ENCODE measurements around the gene C16orf74.
A peak's percentile ranks its signal among the peaks of the same experiment; 100 is the strongest.

C16orf74 gene

DNA sequence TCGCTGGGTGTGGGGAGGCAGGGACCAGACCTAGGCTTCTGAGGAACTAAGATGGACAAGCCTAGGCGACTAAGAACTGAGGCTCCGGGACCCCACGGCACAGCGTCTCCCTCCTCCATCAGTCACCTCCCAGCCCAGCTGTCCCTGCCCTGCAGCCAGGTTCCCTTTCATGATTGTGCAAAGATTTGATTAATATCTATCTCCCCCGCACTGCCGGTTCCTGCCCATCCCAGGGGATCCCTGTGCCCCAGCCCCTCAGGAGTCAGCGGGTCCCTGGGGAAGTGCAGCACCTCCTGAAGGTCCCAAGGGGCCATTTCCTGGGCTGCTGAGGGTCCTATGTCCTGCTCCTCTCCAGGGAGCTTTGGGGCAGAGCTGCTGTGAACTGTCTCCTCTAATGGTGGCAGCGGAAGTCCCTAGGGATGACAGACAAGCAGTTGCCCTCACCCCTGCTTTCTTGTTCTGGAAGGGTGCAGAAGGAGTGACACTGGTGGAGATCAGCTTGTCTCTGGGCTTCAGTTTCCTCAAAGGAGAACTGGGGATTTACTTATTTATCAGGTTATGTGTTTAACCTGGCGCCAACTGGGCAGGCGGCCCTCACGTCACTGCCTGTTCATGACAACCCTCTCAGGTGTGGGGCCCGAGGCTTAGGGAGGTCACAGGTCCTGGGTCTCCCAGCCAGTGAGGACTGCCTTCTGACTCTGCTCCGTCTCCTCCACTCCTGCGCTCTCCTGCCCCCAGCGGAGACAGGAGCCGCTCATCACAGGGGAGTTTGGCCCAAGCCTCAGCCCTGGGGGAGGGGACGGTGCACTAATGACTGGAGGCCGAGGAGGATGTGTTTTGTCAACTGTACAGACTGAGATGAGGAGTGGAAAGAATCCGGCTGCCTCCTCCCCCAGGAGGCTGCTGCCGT, 1.9 kb upstream of the C16orf74 start:
- no peak for DNase-seq
- no peak overlapping the region for H3K4me3 ChIP-seq (ENCODE audit: insufficient read depth, low read depth, low read length, poor library complexity, severe bottlenecking)
- no peak overlapping the region for H3K27ac ChIP-seq (ENCODE audit: insufficient read depth, low read length, poor library complexity, severe bottlenecking)
- H3K4me1 ChIP-seq (ENCODE audit: control insufficient read depth, insufficient read depth, low read length, poor library complexity, severe bottlenecking): peaks cover 13% of the 10 kb centered on the region
- H3K9me3 ChIP-seq (ENCODE audit: control insufficient read depth, low read length): no peaks in the 10 kb centered on the region
- no peaks in the 10 kb centered on the region for H3K36me3 ChIP-seq (ENCODE audit: control insufficient read depth, insufficient read depth, low read length)
- peaks cover 20% of the 10 kb centered on the region for H3K27me3 ChIP-seq (replicated peaks; ENCODE audit: control insufficient read depth, insufficient read depth, low read length, poor library complexity, severe bottlenecking)

DNA sequence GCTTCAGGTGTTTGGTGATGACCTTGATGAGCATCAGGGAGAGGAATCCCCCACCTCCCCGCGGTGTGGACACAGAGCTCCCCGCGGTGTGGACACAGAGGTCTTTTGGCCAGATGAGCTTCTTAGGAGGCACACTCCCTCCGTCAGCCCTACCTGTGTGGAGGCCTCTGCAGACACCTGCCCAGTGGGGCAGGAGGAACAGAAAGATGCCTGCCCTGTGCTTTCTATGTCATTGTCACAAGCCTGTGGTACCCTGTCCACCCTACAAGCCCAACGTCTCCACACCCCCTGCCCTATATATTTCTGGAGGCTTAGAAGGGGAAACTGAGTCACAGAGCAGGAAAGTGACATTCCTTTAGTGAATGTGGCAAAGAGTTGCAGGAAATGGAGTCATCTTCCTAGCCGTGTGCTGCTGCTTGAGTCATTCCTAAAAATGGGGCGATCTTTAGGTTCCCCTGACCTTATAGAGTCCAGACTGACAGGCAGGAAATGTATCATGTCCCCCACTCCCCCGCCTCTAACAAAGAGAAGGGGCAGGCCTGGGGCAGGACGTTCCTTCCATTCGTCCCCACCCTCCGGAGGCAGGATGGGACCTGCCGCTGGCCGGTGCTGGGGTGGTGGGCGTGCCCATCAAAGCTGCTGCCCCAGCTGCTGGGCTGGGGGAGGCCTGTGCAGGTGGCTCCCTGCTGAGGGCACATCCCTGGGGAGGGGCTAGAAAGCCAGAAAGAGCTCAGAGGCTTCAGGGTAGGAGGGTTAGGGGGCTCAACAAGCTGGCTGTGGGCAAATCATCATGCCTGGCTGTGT, 1.0 kb upstream of the C16orf74 start:
- no peaks in the 10 kb centered on the region for H3K9me3 ChIP-seq (ENCODE audit: control insufficient read depth, low read length)
- no peak overlapping the region for H3K27ac ChIP-seq (ENCODE audit: insufficient read depth, low read length, poor library complexity, severe bottlenecking)
- no peak for DNase-seq
- peaks cover 20% of the 10 kb centered on the region for H3K27me3 ChIP-seq (replicated peaks; ENCODE audit: control insufficient read depth, insufficient read depth, low read length, poor library complexity, severe bottlenecking)
- H3K4me3 ChIP-seq (ENCODE audit: insufficient read depth, low read depth, low read length, poor library complexity, severe bottlenecking): no peak overlapping the region
- H3K36me3 ChIP-seq (ENCODE audit: control insufficient read depth, insufficient read depth, low read length): no peaks in the 10 kb centered on the region
- H3K4me1 ChIP-seq (ENCODE audit: control insufficient read depth, insufficient read depth, low read length, poor library complexity, severe bottlenecking): peaks cover 13% of the 10 kb centered on the region

DNA sequence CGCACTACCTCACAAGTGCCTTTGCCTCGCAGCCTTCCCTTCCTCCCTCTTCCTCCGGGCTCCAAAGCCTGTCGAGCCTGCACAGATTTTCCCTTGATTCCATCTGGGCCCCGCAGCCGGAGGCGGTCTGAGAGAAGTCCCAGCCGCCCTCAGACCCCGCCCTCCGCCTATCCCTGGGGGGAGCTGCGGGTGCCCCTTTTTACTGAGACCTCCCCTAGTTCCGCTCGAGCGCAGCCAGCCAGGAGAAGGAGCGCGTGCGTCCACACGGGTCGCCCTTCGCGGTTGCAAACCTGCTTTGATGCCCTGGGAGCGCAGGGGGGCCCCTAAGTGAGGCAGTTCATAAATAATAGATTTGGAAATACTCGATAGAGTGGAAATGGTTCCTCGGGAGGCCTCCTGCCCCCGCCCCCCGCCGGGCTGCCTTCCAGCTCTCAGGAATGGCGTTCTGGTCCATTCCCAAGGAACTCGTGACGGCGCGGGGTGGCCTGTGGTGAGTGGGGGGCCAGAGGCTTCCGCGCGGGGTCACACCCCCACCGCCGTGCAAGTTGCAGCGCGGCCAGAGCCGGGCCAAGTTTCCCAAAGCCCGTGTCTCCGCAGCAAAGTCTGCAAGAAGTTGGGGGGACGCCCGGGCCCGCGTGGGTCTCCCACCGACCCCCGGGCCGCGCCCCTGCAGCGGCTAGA, 610 bp downstream of the C16orf74 start:
- Histone ChIP-seq H3K4me1 (ENCODE audit: control insufficient read depth, insufficient read depth, low read length, poor library complexity, severe bottlenecking) (peaks cover 13% of the 10 kb centered on the region), H3K27me3 (replicated peaks; ENCODE audit: control insufficient read depth, insufficient read depth, low read length, poor library complexity, severe bottlenecking) (peaks cover 20% of the 10 kb centered on the region), H3K4me3 (ENCODE audit: insufficient read depth, low read depth, low read length, poor library complexity, severe bottlenecking) (peak overlapping the region; percentile 54), H3K9me3 (ENCODE audit: control insufficient read depth, low read length) (no peaks in the 10 kb centered on the region), H3K27ac (ENCODE audit: insufficient read depth, low read length, poor library complexity, severe bottlenecking) (no peak overlapping the region), H3K36me3 (ENCODE audit: control insufficient read depth, insufficient read depth, low read length) (no peaks in the 10 kb centered on the region)
- no peak for DNase-seq

DNA sequence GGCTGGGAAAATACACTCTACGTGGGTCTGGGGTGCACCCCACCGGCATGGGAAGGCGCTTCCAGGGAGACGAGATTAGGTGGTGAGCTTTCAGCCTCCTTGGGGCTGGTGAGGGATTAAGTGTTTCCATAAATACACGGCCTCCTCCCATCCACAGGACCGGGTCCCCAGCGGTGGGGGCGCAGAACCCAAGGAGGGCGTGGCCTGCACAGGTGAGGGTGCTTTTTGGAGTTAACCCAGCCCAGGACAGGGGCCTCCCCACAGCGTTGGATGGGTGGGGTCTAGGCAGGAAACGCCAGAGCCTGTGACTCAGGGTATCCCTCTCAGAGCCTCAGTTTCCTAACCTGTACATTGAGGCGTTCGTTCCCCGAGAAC, 1.1 kb downstream of the C16orf74 start:
- H3K4me1 ChIP-seq (ENCODE audit: control insufficient read depth, insufficient read depth, low read length, poor library complexity, severe bottlenecking): peaks cover 13% of the 10 kb centered on the region
- no peaks in the 10 kb centered on the region for H3K9me3 ChIP-seq (ENCODE audit: control insufficient read depth, low read length)
- H3K36me3 ChIP-seq (ENCODE audit: control insufficient read depth, insufficient read depth, low read length): no peaks in the 10 kb centered on the region
- DNase-seq: no peak
- H3K27ac ChIP-seq (ENCODE audit: insufficient read depth, low read length, poor library complexity, severe bottlenecking): no peak overlapping the region
- H3K27me3 ChIP-seq (replicated peaks; ENCODE audit: control insufficient read depth, insufficient read depth, low read length, poor library complexity, severe bottlenecking): peaks cover 20% of the 10 kb centered on the region
- no peak overlapping the region for H3K4me3 ChIP-seq (ENCODE audit: insufficient read depth, low read depth, low read length, poor library complexity, severe bottlenecking)

DNA sequence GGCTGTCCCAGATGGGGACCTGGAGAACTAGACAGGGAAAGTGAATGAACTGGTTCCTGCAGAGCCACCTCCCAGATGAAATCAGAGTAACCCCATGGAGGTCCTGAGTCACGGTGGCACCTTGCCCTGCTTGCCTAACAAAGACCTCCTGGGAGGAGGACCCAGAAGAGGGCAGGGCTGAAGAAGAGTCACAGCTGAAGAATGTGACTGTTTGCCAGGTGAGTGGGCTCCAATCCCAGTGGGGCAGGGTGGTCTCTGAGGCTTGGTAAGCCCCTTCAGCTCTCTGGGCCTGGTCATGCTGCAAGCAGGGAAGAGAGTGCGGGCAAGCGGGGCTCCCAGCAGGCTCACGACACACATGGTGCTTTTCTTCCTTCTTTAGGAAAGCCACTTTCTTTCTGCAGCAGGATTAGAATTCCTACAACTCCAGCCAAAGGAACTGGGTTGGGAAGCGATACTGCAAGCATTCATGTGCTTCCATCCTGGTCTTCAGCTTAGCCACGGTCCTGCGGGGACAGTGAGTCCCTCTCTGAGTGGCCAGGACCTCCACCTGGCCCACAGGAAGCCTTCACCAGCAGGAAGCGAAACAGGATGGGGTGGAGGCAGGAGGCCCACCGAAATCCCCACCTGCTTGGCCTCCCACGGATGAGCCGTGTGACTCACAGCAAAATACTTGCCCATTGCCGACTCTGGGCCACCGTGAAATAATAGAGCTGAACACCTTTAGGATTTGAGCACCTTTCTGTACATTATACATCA, 4.3 kb downstream of the C16orf74 start:
- no peak overlapping the region for H3K4me3 ChIP-seq (ENCODE audit: insufficient read depth, low read depth, low read length, poor library complexity, severe bottlenecking)
- no peak overlapping the region for H3K27ac ChIP-seq (ENCODE audit: insufficient read depth, low read length, poor library complexity, severe bottlenecking)
- DNase-seq: no peak

DNA sequence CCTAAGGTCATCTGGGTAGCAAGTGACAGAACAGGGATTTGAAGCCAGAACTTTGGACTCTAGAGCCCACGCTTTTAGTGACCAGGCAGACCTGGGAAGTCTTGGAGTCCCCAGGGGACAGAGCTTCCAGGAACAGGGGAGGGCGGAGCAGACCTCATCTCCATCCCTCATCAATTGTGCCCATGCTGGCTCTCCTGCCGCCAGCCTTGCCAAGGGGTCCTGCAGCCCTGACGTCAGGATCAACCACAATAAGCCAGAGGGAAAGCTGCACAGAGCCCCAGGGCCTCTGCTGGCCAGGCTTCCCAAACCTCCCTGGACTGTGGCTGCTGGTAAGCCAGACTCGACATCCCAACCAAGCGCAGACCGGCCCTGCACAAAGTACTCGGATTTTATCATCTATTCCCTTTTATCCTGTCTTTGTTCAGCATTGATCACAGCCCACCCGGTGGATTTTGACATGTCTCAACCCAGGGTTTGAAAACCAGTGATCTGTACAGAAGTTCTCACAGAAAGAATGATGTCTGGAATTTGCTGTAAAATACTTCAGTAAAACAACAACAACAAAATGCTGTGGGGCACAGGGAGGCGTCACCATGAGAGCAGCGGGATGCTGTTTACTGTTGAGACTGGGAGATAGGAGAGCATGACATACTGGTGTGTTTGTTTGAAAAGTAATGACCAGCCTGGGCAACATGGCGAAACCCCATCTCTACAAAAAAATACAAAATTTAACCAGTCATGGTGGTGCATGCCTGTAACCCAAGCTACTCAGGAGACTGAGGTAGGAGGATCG, 11.8 kb downstream of the C16orf74 start:
- peaks cover 19% of the 10 kb centered on the region for H3K4me1 ChIP-seq (ENCODE audit: control insufficient read depth, insufficient read depth, low read length, poor library complexity, severe bottlenecking)
- H3K27me3 ChIP-seq (replicated peaks; ENCODE audit: control insufficient read depth, insufficient read depth, low read length, poor library complexity, severe bottlenecking): no peaks in the 10 kb centered on the region
- DNase-seq: no peak
- no peaks in the 10 kb centered on the region for H3K9me3 ChIP-seq (ENCODE audit: control insufficient read depth, low read length)
- H3K4me3 ChIP-seq (ENCODE audit: insufficient read depth, low read depth, low read length, poor library complexity, severe bottlenecking): no peak overlapping the region
- no peaks in the 10 kb centered on the region for H3K36me3 ChIP-seq (ENCODE audit: control insufficient read depth, insufficient read depth, low read length)
- no peak overlapping the region for H3K27ac ChIP-seq (ENCODE audit: insufficient read depth, low read length, poor library complexity, severe bottlenecking)

More for the DNA sequence above, 4.3 kb downstream of the C16orf74 start:
- Histone ChIP-seq H3K9me3 (ENCODE audit: control insufficient read depth, low read length) (no peaks in the 10 kb centered on the region), H3K36me3 (ENCODE audit: control insufficient read depth, insufficient read depth, low read length) (no peaks in the 10 kb centered on the region), H3K27me3 (replicated peaks; ENCODE audit: control insufficient read depth, insufficient read depth, low read length, poor library complexity, severe bottlenecking) (peaks cover 13% of the 10 kb centered on the region), H3K4me1 (ENCODE audit: control insufficient read depth, insufficient read depth, low read length, poor library complexity, severe bottlenecking) (peaks cover 12% of the 10 kb centered on the region)

DNA sequence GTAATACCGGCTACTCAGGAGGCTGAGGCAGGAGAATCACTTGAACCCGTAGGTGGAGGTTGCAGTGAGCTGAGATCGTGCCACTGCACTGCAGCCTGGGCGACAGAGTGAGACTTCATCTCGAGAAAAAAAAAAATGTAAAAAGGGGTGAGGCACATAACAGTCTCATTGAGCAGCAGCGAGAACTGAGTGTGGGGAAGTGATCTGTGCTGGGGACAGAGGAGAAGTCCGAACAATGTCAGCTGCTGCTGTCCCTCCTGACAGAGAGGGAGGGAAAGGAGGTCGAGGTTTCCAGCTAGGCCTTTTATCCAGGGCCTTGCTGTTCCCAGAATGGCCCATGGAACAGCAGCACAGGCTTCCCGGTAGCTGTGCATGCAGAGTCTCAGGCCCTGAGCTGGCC, 14.0 kb downstream of the C16orf74 start:
- no peak for DNase-seq
- no peaks in the 10 kb centered on the region for H3K36me3 ChIP-seq (ENCODE audit: control insufficient read depth, insufficient read depth, low read length)
- peaks cover 19% of the 10 kb centered on the region for H3K4me1 ChIP-seq (ENCODE audit: control insufficient read depth, insufficient read depth, low read length, poor library complexity, severe bottlenecking)

DNA sequence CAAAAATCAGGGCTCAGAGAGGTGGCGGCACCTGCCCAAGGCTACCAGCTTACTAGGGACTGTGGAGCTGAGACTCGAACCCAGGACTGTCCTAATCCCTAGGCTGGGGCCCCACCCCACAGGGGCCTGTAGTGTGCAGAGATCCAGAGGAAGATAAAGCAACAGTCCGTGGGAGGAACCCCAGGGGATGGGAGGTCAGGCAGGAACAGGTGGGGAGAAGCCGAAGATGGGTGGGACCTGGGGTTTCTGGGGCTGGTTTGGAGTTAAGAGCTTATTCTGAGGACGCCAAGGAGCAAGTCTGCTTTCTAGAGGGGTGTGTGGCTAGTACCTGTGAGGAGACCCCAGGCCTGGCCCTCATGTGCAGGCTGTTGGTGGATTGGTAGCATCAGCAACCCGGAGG, 14.9 kb downstream of the C16orf74 start:
- no peaks in the 10 kb centered on the region for H3K9me3 ChIP-seq (ENCODE audit: control insufficient read depth, low read length)
- peaks cover 19% of the 10 kb centered on the region for H3K4me1 ChIP-seq (ENCODE audit: control insufficient read depth, insufficient read depth, low read length, poor library complexity, severe bottlenecking)
- DNase-seq: no peak
- no peaks in the 10 kb centered on the region for H3K27me3 ChIP-seq (replicated peaks; ENCODE audit: control insufficient read depth, insufficient read depth, low read length, poor library complexity, severe bottlenecking)
- H3K4me3 ChIP-seq (ENCODE audit: insufficient read depth, low read depth, low read length, poor library complexity, severe bottlenecking): no peak overlapping the region
- no peak overlapping the region for H3K27ac ChIP-seq (ENCODE audit: insufficient read depth, low read length, poor library complexity, severe bottlenecking)
- H3K36me3 ChIP-seq (ENCODE audit: control insufficient read depth, insufficient read depth, low read length): no peaks in the 10 kb centered on the region

More for the DNA sequence above, 14.0 kb downstream of the C16orf74 start:
- Histone ChIP-seq H3K27ac (ENCODE audit: insufficient read depth, low read length, poor library complexity, severe bottlenecking) (no peak overlapping the region), H3K4me3 (ENCODE audit: insufficient read depth, low read depth, low read length, poor library complexity, severe bottlenecking) (no peak overlapping the region), H3K27me3 (replicated peaks; ENCODE audit: control insufficient read depth, insufficient read depth, low read length, poor library complexity, severe bottlenecking) (no peaks in the 10 kb centered on the region), H3K9me3 (ENCODE audit: control insufficient read depth, low read length) (no peaks in the 10 kb centered on the region)

DNA sequence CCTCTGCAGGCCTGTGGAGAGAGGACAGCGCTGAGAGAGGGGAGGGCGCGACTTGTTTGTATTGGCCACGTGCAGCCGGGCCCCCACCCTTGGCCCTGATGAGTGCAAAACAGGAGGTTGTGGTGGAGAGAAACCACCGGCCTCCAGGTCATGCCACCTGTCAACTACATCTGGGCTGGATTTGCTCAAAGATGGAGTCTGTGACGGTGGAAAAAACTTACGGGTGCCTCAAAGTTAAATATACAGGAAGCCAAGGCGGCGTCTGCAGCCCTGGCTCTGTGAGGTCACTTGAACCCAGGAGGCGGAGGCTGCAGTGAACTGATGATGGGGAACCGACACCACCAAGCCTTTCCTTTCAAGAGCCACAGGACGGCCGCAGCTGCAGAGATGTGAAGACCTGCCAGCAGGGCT, 15.7 kb downstream of the C16orf74 start:
- peak; percentile 23 to 43 (median 39) for DNase-seq
- no peaks in the 10 kb centered on the region for H3K9me3 ChIP-seq (ENCODE audit: control insufficient read depth, low read length)
- peak overlapping the region; percentile 15 for H3K4me3 ChIP-seq (ENCODE audit: insufficient read depth, low read depth, low read length, poor library complexity, severe bottlenecking)
- no peaks in the 10 kb centered on the region for H3K27me3 ChIP-seq (replicated peaks; ENCODE audit: control insufficient read depth, insufficient read depth, low read length, poor library complexity, severe bottlenecking)
- no peaks in the 10 kb centered on the region for H3K36me3 ChIP-seq (ENCODE audit: control insufficient read depth, insufficient read depth, low read length)
- peaks cover 19% of the 10 kb centered on the region for H3K4me1 ChIP-seq (ENCODE audit: control insufficient read depth, insufficient read depth, low read length, poor library complexity, severe bottlenecking)
- H3K27ac ChIP-seq (ENCODE audit: insufficient read depth, low read length, poor library complexity, severe bottlenecking): peak overlapping the region; percentile 9
